ENCODE data around the gene FAM185A. TPM values are rescaled to one million over a fixed set of nuclear protein-coding genes. Genes with fewer than 3 reads are reported as not detected.
"Not testable (repeated sequence)": the region's sequence is repeated elsewhere in the genome, so short reads cannot be mapped to it uniquely, and the experiment has no call there.

The FAM185A gene
- 10 to 100 TPM; 19.8 to 35.8 (median 31.6) TPM for total RNA-seq

GRCh38 chr7:102748605-102749444 lies at the start of gene FAM185A:
TSS of gene FAM185A (plus strand) at chr7:102748999. CDS start at chr7:102749208, 209 bp downstream.
- peak; percentile 99 for DNase-seq
- Histone ChIP-seq H3K27ac (peak within 1 kb of the TSS in 2 of 3 donors; percentile 28 to 68), H3K4me3 (replicated peaks in 1 of 3) (peak within 1 kb of the TSS; percentile 26 to 86 (median 57))
- H3K36me3 ChIP-seq; intact Hi-C loops (cut with DNase I); H3K9me3 ChIP-seq; H3K4me1 ChIP-seq; H3K27me3 ChIP-seq: not testable (repeated sequence)
- 0 to 1% methylated on average over 17 to 25 of the region's 47 CpGs for WGBS, 2 donors
- peak in 1 of 2 donors; percentile 72 for TF ChIP-seq POLR2A (IDR thresholded peaks at IDR 0.05)

GRCh38 chr7:102713011-102713690 lies 35.6 kb upstream of the FAM185A start:
- intact Hi-C loops (cut with DNase I); H3K36me3 ChIP-seq; DNase-seq; H3K4me1 ChIP-seq; H3K9me3 ChIP-seq; H3K27me3 ChIP-seq; H3K27ac ChIP-seq; H3K4me3 ChIP-seq (replicated peaks in 1 of 3): not testable (repeated sequence)
- WGBS, 2 donors, result 51 to 62% methylated on average over 5 of the region's 5 CpGs

- H3K4me1 ChIP-seq; H3K27ac ChIP-seq; H3K36me3 ChIP-seq; H3K4me3 ChIP-seq (replicated peaks in 1 of 3); intact Hi-C loops (cut with DNase I); DNase-seq; H3K27me3 ChIP-seq; H3K9me3 ChIP-seq: not testable (repeated sequence)
- no CpG with 5 or more reads among the region's 1 CpG for WGBS, 2 donors
These were observed 35.1 kb upstream of the FAM185A start for GRCh38 chr7:102713691-102714080.

GRCh38 chr7:102714774-102715522 lies 33.9 kb upstream of the FAM185A start:
- H3K36me3 ChIP-seq; H3K27me3 ChIP-seq; intact Hi-C loops (cut with DNase I); H3K4me3 ChIP-seq (replicated peaks in 1 of 3); H3K9me3 ChIP-seq; DNase-seq; H3K27ac ChIP-seq; H3K4me1 ChIP-seq: not testable (repeated sequence)
- WGBS, 2 donors, result 68 to 69% methylated on average over 6 of the region's 6 CpGs

GRCh38 chr7:102715718-102716117 lies 33.1 kb upstream of the FAM185A start:
- DNase-seq; H3K4me1 ChIP-seq; H3K4me3 ChIP-seq (replicated peaks in 1 of 3); H3K36me3 ChIP-seq; H3K9me3 ChIP-seq; H3K27me3 ChIP-seq; H3K27ac ChIP-seq; intact Hi-C loops (cut with DNase I): not testable (repeated sequence)
- 71 to 90% methylated on average over 2 to 3 of the region's 3 CpGs for WGBS, 2 donors

- H3K4me1 ChIP-seq; H3K36me3 ChIP-seq; H3K9me3 ChIP-seq; H3K4me3 ChIP-seq (replicated peaks in 1 of 3); DNase-seq; intact Hi-C loops (cut with DNase I); H3K27me3 ChIP-seq; H3K27ac ChIP-seq: not testable (repeated sequence)
These were observed 30.3 kb upstream of the FAM185A start for GRCh38 chr7:102718491-102718890.

- H3K9me3 ChIP-seq; H3K4me1 ChIP-seq; H3K27ac ChIP-seq; DNase-seq; intact Hi-C loops (cut with DNase I); H3K36me3 ChIP-seq; H3K27me3 ChIP-seq; H3K4me3 ChIP-seq (replicated peaks in 1 of 3): not testable (repeated sequence)
- WGBS, 2 donors, result 88 to 95% methylated on average over 5 of the region's 5 CpGs
These were observed 22.6 kb upstream of the FAM185A start for GRCh38 chr7:102726170-102726569.

- 74 to 76% methylated on average over 2 of the region's 2 CpGs for WGBS, 2 donors
- H3K27me3 ChIP-seq; H3K36me3 ChIP-seq; H3K4me1 ChIP-seq; H3K4me3 ChIP-seq (replicated peaks in 1 of 3); H3K9me3 ChIP-seq; intact Hi-C loops (cut with DNase I); H3K27ac ChIP-seq; DNase-seq: not testable (repeated sequence)
These were observed 19.1 kb upstream of the FAM185A start for GRCh38 chr7:102729670-102730069.

GRCh38 chr7:102730431-102730830 lies 18.4 kb upstream of the FAM185A start:
- H3K27ac ChIP-seq; H3K27me3 ChIP-seq; intact Hi-C loops (cut with DNase I); H3K4me3 ChIP-seq (replicated peaks in 1 of 3); DNase-seq; H3K36me3 ChIP-seq; H3K9me3 ChIP-seq; H3K4me1 ChIP-seq: not testable (repeated sequence)
- 90 to 92% methylated on average over 3 of the region's 3 CpGs for WGBS, 2 donors

- DNase-seq; H3K36me3 ChIP-seq; H3K4me1 ChIP-seq; H3K9me3 ChIP-seq; H3K27ac ChIP-seq; H3K27me3 ChIP-seq; H3K4me3 ChIP-seq (replicated peaks in 1 of 3); intact Hi-C loops (cut with DNase I): not testable (repeated sequence)
- 63 to 65% methylated on average over 2 of the region's 4 CpGs for WGBS, 2 donors
These were observed 6.6 kb upstream of the FAM185A start for GRCh38 chr7:102742002-102742771.

- intact Hi-C loops (cut with DNase I); H3K4me3 ChIP-seq (replicated peaks in 1 of 3); H3K4me1 ChIP-seq; H3K9me3 ChIP-seq; H3K27me3 ChIP-seq; DNase-seq; H3K27ac ChIP-seq; H3K36me3 ChIP-seq: not testable (repeated sequence)
- 79 to 89% methylated on average over 1 to 5 of the region's 9 CpGs for WGBS, 2 donors
These were observed 4.9 kb upstream of the FAM185A start for GRCh38 chr7:102743861-102744260.
